ENCODE data around the gene SPECC1. TPM values are rescaled to one million over a fixed set of nuclear protein-coding genes. Genes with fewer than 3 reads are reported as not detected.
A peak's percentile ranks its signal among the peaks of the same experiment; 100 is the strongest.
"Not testable (repeated sequence)": the region's sequence is repeated elsewhere in the genome, so short reads cannot be mapped to it uniquely, and the experiment has no call there.

SPECC1 gene
- total RNA-seq, 1 donor from 2014 or later, result 83.0 TPM

DNA sequence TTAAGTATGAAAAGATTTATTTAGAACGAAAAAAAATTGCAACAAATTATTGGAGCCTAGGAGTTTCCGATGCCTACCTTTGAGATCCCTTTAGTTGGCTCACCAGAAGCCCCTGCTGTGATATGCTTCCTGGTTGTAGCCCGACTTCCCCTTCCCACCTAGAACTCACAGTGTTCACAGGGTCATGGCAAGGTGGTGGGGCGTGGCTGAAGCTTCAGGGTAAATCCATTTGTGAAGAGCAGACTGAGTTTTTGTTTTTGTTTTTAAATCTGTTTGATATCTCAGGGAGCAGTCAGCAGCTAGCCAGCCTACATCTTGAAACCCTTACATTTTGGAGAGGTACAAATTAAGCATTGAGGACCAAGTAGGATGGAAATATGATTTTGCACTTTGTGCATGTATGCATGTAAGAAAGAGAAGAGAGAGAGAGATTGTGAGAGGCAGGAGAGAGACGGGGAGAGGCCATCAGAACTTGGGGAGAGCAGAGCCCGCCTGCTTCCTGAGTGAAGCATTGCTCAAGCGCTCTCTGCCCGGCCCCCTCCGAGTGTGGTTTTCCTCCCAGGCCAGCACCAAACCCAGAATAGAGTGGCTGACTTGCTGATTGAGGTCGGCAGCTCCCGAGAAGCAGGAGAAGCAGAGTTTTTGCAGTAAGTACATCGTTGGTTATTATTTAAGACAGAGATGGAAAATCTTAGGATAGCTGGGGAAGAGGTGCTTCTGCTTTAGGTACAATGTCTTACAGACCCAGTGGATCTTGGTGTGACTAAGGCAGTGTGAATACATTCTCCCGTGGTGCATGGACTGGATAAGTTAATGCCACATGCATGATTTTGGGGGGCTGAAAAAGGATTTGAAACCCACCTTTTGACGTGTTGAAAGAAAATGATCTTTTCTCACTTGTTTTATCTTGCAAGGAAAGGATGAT, 64.2 kb downstream of the SPECC1 start:
- DNase-seq (ENCODE audit: low read depth), result peak; percentile 42
- H3K4me3 ChIP-seq (ENCODE audit: insufficient read depth, low read depth, low read length), result no peak overlapping the region
- H3K9me3 ChIP-seq (ENCODE audit: insufficient read depth, low read depth, low read length), result no peaks in the 10 kb centered on the region
- Mint-ChIP-seq H3K36me3 (ENCODE audit: low read depth, unreplicated experiment) (no peaks in the 10 kb centered on the region), H3K4me3 (ENCODE audit: unreplicated experiment) (no peak overlapping the region), H3K27ac (ENCODE audit: unreplicated experiment) (no peak overlapping the region), H3K9me3 (ENCODE audit: unreplicated experiment) (no peaks in the 10 kb centered on the region), H3K4me1 (ENCODE audit: low read depth, unreplicated experiment) (peaks cover 17% of the 10 kb centered on the region), H3K27me3 (ENCODE audit: low read depth, unreplicated experiment) (no peaks in the 10 kb centered on the region)
- H3K79me2 ChIP-seq (ENCODE audit: insufficient read depth, low read length), result no peaks in the 10 kb centered on the region
- H3K27me3 ChIP-seq (ENCODE audit: insufficient read depth, low read length), result no peaks in the 10 kb centered on the region
- H3K4me1 ChIP-seq (ENCODE audit: insufficient read depth, low read length), result peaks cover 10% of the 10 kb centered on the region
- no peak overlapping the region for H2AFZ ChIP-seq (ENCODE audit: low read depth, low read length)
- no peak overlapping the region for H3K9ac ChIP-seq (ENCODE audit: low read length)
- TF ChIP-seq EZH2 (IDR thresholded peaks at IDR 0.05; ENCODE audit: insufficient read depth, low read length) (no peak), CTCF (IDR thresholded peaks at IDR 0.05; ENCODE audit: insufficient read depth, low read depth, low read length) (no peak)
- H4K20me1 ChIP-seq (ENCODE audit: insufficient read depth, low read length), result no peaks in the 10 kb centered on the region
- no peaks in the 10 kb centered on the region for H3K36me3 ChIP-seq (ENCODE audit: insufficient read depth, low read length)
- peak overlapping the region; percentile 47 for H3K4me2 ChIP-seq (ENCODE audit: low read length)
- FAIRE-seq, result no peak
- no peak overlapping the region for H3K27ac ChIP-seq (ENCODE audit: low read depth, low read length)

- Mint-ChIP-seq H3K4me3 (ENCODE audit: unreplicated experiment) (no peak overlapping the region), H3K27ac (ENCODE audit: unreplicated experiment) (no peak overlapping the region), H3K36me3 (ENCODE audit: low read depth, unreplicated experiment) (no peaks in the 10 kb centered on the region), H3K27me3 (ENCODE audit: low read depth, unreplicated experiment) (no peaks in the 10 kb centered on the region), H3K4me1 (ENCODE audit: low read depth, unreplicated experiment) (peaks cover 17% of the 10 kb centered on the region), H3K9me3 (ENCODE audit: unreplicated experiment) (no peaks in the 10 kb centered on the region)
- DNase-seq (ENCODE audit: low read depth), result no peak
- Histone ChIP-seq H3K79me2 (ENCODE audit: insufficient read depth, low read length) (no peaks in the 10 kb centered on the region), H2AFZ (ENCODE audit: low read depth, low read length) (peak overlapping the region; percentile 40), H3K27me3 (ENCODE audit: insufficient read depth, low read length) (no peaks in the 10 kb centered on the region), H3K4me1 (ENCODE audit: insufficient read depth, low read length) (peaks cover 10% of the 10 kb centered on the region), H3K9me3 (ENCODE audit: insufficient read depth, low read depth, low read length) (no peaks in the 10 kb centered on the region), H3K4me3 (ENCODE audit: insufficient read depth, low read depth, low read length) (no peak overlapping the region), H3K36me3 (ENCODE audit: insufficient read depth, low read length) (no peaks in the 10 kb centered on the region), H4K20me1 (ENCODE audit: insufficient read depth, low read length) (no peaks in the 10 kb centered on the region), H3K4me2 (ENCODE audit: low read length) (peak overlapping the region; percentile 47), H3K27ac (ENCODE audit: low read depth, low read length) (no peak overlapping the region), H3K9ac (ENCODE audit: low read length) (no peak overlapping the region)
- TF ChIP-seq CTCF (IDR thresholded peaks at IDR 0.05; ENCODE audit: insufficient read depth, low read depth, low read length) (no peak), EZH2 (IDR thresholded peaks at IDR 0.05; ENCODE audit: insufficient read depth, low read length) (no peak)
- FAIRE-seq, result no peak
Measured at GRCh38 chr17:20074001-20074400, 64.8 kb downstream of the SPECC1 start.

DNA sequence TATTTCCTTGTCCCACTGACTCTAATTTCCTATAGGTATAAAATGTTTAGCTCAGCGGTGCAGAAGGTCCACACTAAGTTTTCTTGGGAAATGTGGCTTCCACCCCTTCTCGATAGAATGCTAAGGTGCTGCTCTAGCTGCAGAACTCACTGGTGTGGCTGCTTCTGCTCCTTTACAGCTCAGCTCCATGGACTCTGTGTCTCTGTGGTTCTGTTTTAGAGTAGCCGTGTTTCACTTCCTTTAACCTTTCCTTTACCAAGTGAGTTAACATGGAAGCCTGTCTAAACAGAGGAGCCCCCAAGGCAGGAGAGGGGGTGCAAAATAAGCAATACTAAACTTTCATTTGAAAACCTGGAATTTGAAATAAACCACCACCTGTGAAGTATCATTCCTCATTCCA, 65.3 kb downstream of the SPECC1 start:
- no peaks in the 10 kb centered on the region for H3K9me3 ChIP-seq (ENCODE audit: insufficient read depth, low read depth, low read length)
- peak overlapping the region; percentile 47 for H3K4me2 ChIP-seq (ENCODE audit: low read length)
- H2AFZ ChIP-seq (ENCODE audit: low read depth, low read length), result no peak overlapping the region
- H3K79me2 ChIP-seq (ENCODE audit: insufficient read depth, low read length), result no peaks in the 10 kb centered on the region
- H3K27me3 ChIP-seq (ENCODE audit: insufficient read depth, low read length), result no peaks in the 10 kb centered on the region
- Mint-ChIP-seq H3K4me1 (ENCODE audit: low read depth, unreplicated experiment) (peaks cover 17% of the 10 kb centered on the region), H3K4me3 (ENCODE audit: unreplicated experiment) (no peak overlapping the region), H3K27me3 (ENCODE audit: low read depth, unreplicated experiment) (peaks cover 1% of the 10 kb centered on the region), H3K27ac (ENCODE audit: unreplicated experiment) (no peak overlapping the region), H3K36me3 (ENCODE audit: low read depth, unreplicated experiment) (no peaks in the 10 kb centered on the region), H3K9me3 (ENCODE audit: unreplicated experiment) (no peaks in the 10 kb centered on the region)
- H4K20me1 ChIP-seq (ENCODE audit: insufficient read depth, low read length), result no peaks in the 10 kb centered on the region
- peaks cover 10% of the 10 kb centered on the region for H3K4me1 ChIP-seq (ENCODE audit: insufficient read depth, low read length)
- TF ChIP-seq EZH2 (IDR thresholded peaks at IDR 0.05; ENCODE audit: insufficient read depth, low read length) (no peak), CTCF (IDR thresholded peaks at IDR 0.05; ENCODE audit: insufficient read depth, low read depth, low read length) (no peak)
- no peak overlapping the region for H3K4me3 ChIP-seq (ENCODE audit: insufficient read depth, low read depth, low read length)
- H3K9ac ChIP-seq (ENCODE audit: low read length), result no peak overlapping the region
- no peaks in the 10 kb centered on the region for H3K36me3 ChIP-seq (ENCODE audit: insufficient read depth, low read length)
- DNase-seq (ENCODE audit: low read depth) (no peak), FAIRE-seq (no peak)
- H3K27ac ChIP-seq (ENCODE audit: low read depth, low read length), result no peak overlapping the region

GRCh38 chr17:20076137-20076536, 67.0 kb downstream of the SPECC1 start:
- H3K4me1 ChIP-seq (ENCODE audit: insufficient read depth, low read length); H3K36me3 ChIP-seq (ENCODE audit: insufficient read depth, low read length); H3K9me3 Mint-ChIP-seq (ENCODE audit: unreplicated experiment); H3K79me2 ChIP-seq (ENCODE audit: insufficient read depth, low read length); H3K27me3 ChIP-seq (ENCODE audit: insufficient read depth, low read length); FAIRE-seq; DNase-seq (ENCODE audit: low read depth); H3K9me3 ChIP-seq (ENCODE audit: insufficient read depth, low read depth, low read length); H2AFZ ChIP-seq (ENCODE audit: low read depth, low read length); H3K4me3 Mint-ChIP-seq (ENCODE audit: unreplicated experiment); H3K4me3 ChIP-seq (ENCODE audit: insufficient read depth, low read depth, low read length); H4K20me1 ChIP-seq (ENCODE audit: insufficient read depth, low read length); H3K36me3 Mint-ChIP-seq (ENCODE audit: low read depth, unreplicated experiment); H3K4me2 ChIP-seq (ENCODE audit: low read length); H3K27ac Mint-ChIP-seq (ENCODE audit: unreplicated experiment); H3K9ac ChIP-seq (ENCODE audit: low read length); H3K27ac ChIP-seq (ENCODE audit: low read depth, low read length): not testable (repeated sequence)
- Mint-ChIP-seq H3K4me1 (ENCODE audit: low read depth, unreplicated experiment) (peaks cover 17% of the 10 kb centered on the region), H3K27me3 (ENCODE audit: low read depth, unreplicated experiment) (peaks cover 13% of the 10 kb centered on the region)

Measured in astrocyte (in vitro differentiated cells and primary cell).